Smooth muscle cell (in vitro differentiated cells): ENCODE results near the gene CCDC30. TPM values are rescaled to one million over a fixed set of nuclear protein-coding genes. Genes with fewer than 3 reads are reported as not detected.
"Not testable (repeated sequence)": the region's sequence is repeated elsewhere in the genome, so short reads cannot be mapped to it uniquely, and the experiment has no call there.

Experiments
- DNase-seq: peaks from one replicate; lab custom pipeline; 2025; ENCODE audit not compliant: unreplicated experiment; lab: John Stamatoyannopoulos, UW
- H2AFZ ChIP-seq: fragments of 200-600 bp; sonication (generic); 2 replicates; pipeline ENCODE4 v1.6.0; 2016; ENCODE audit warnings: antibody characterized with exemption, low read depth, mild to moderate bottlenecking
- H3F3A ChIP-seq: fragments of 200-600 bp; sonication (generic); 2 replicates; pipeline ENCODE4 v1.6.0; 2017; ENCODE audit warnings: antibody characterized with exemption, low read depth
- H3K27ac ChIP-seq: fragments of 200-600 bp; sonication (generic); 2 replicates; pipeline ENCODE4 v1.5.1; 2016; ENCODE audit warnings: low read depth, mild to moderate bottlenecking
- H3K27me3 ChIP-seq: fragments of 200-600 bp; sonication (generic); 2 replicates; pipeline ENCODE4 v1.6.1; 2016; ENCODE audit warnings: low read depth, mild to moderate bottlenecking
- H3K36me3 ChIP-seq: fragments of 200-600 bp; sonication (generic); 2 replicates; pipeline ENCODE4 v1.5.1; 2016; ENCODE audit warnings: low read depth
- H3K4me1 ChIP-seq: fragments of 200-600 bp; sonication (generic); 2 replicates; pipeline ENCODE4 v1.5.1; 2016; ENCODE audit warnings: low read depth
- H3K4me2 ChIP-seq: fragments of 200-600 bp; sonication (generic); 2 replicates; pipeline ENCODE4 v1.6.0; 2016; ENCODE audit warnings: mild to moderate bottlenecking
- H3K4me3 ChIP-seq: fragments of 200-600 bp; sonication (generic); 2 replicates; pipeline ENCODE4 v1.5.1; 2016; ENCODE audit warnings: mild to moderate bottlenecking
- H3K79me2 ChIP-seq: fragments of 200-600 bp; sonication (generic); 2 replicates; pipeline ENCODE4 v1.6.0; 2016; ENCODE audit warnings: low read depth, mild to moderate bottlenecking
- H3K9ac ChIP-seq: fragments of 200-600 bp; sonication (generic); 2 replicates; pipeline ENCODE4 v1.6.0; 2016; ENCODE audit warnings: low read depth
- H3K9me3 ChIP-seq: fragments of 200-600 bp; sonication (generic); replicated peaks from 2 replicates; pipeline ENCODE4 v1.5.1; 2016; ENCODE audit warnings: low read depth
- H4K20me1 ChIP-seq: fragments of 200-600 bp; sonication (generic); 2 replicates; pipeline ENCODE4 v1.6.0; 2016; ENCODE audit warnings: low read depth
- CTCF ChIP-seq: fragments of 200-600 bp; sonication (generic); IDR thresholded peaks from 2 replicates; pipeline ENCODE4 v1.5.1; 2017; ENCODE audit warnings: borderline replicate concordance, mild to moderate bottlenecking, antibody characterized with exemption; ENCODE audit not compliant: insufficient read depth, poor library complexity, severe bottlenecking
- WGBS: methylation state at CpG from one replicate; pipeline ENCODE4 v1.1.7; 2016; ENCODE audit warnings: low lambda C conversion rate; 5-methylcytosine and 5-hydroxymethylcytosine counted together
- polyA plus RNA-seq: library from polyadenylated mRNA; unstranded; fragments of >200 nt; fragmentation: Nextera tagmentation; extraction: Ambion mirVana; gene quantifications from 2 replicates; pipeline ENCODE4 v1.2.1, GENCODE V29; 2016
- total RNA-seq: library from RNA; depleted of rRNA; stranded (reverse); fragments of >200 nt; gene quantifications from 2 replicates; pipeline ENCODE4 v1.2.3, GENCODE V29; 2014

Gene CCDC30
- total and polyA plus RNA-seq, 2 experiments from 2014 or later, result 1.2 to 1.6 TPM

- Histone ChIP-seq H3K4me2 (no peak overlapping the region), H2AFZ (no peak overlapping the region)
Observed at GRCh38 chr1:42618866-42619265, 155.8 kb downstream of the CCDC30 start.

GRCh38 chr1:42620307-42620706 lies 157.2 kb downstream of the CCDC30 start:
- no peak overlapping the region for H3K9ac ChIP-seq
- WGBS, result 50% methylated on average over 2 of the region's 2 CpGs
- H3K4me2 ChIP-seq, result no peak overlapping the region
- H3K4me1 ChIP-seq, result no peaks in the 10 kb centered on the region
- H3K4me3 ChIP-seq, result no peak overlapping the region
- H3K36me3 ChIP-seq, result no peaks in the 10 kb centered on the region
- no peaks in the 10 kb centered on the region for H3K9me3 ChIP-seq
- no peaks in the 10 kb centered on the region for H3F3A ChIP-seq
- H3K27ac ChIP-seq, result no peak overlapping the region
- H3K79me2 ChIP-seq, result no peaks in the 10 kb centered on the region
- no peak for DNase-seq
- peaks cover 3% of the 10 kb centered on the region for H3K27me3 ChIP-seq
- no peak for TF ChIP-seq CTCF
- no peak overlapping the region for H2AFZ ChIP-seq
- H4K20me1 ChIP-seq, result no peaks in the 10 kb centered on the region

More at GRCh38 chr1:42618866-42619265, 155.8 kb downstream of the CCDC30 start:
- 85% methylated on average over 2 of the region's 2 CpGs for WGBS
- Histone ChIP-seq H3K27me3 (peaks cover 3% of the 10 kb centered on the region), H3K9ac (no peak overlapping the region), H3K27ac (no peak overlapping the region), H3F3A (no peaks in the 10 kb centered on the region), H4K20me1 (no peaks in the 10 kb centered on the region), H3K4me1 (no peaks in the 10 kb centered on the region), H3K9me3 (no peaks in the 10 kb centered on the region), H3K36me3 (no peaks in the 10 kb centered on the region), H3K4me3 (no peak overlapping the region), H3K79me2 (no peaks in the 10 kb centered on the region)
- TF ChIP-seq CTCF, result no peak
- DNase-seq, result no peak

GRCh38 chr1:42621180-42621579 lies 158.1 kb downstream of the CCDC30 start:
- H3K4me3 ChIP-seq, H3K9me3 ChIP-seq, H3K27ac ChIP-seq, H2AFZ ChIP-seq, H3K4me2 ChIP-seq, H3K9ac ChIP-seq, H3F3A ChIP-seq, H3K36me3 ChIP-seq, H3K4me1 ChIP-seq, H4K20me1 ChIP-seq, DNase-seq, H3K79me2 ChIP-seq, H3K27me3 ChIP-seq: not testable (repeated sequence)
- WGBS, result 93% methylated on average over 4 of the region's 4 CpGs

- not testable (repeated sequence) for H3K79me2 ChIP-seq, H3K9ac ChIP-seq, H3K27me3 ChIP-seq, H3K4me3 ChIP-seq, H3K36me3 ChIP-seq, H4K20me1 ChIP-seq, H3K27ac ChIP-seq, H2AFZ ChIP-seq, H3K9me3 ChIP-seq, H3K4me1 ChIP-seq, H3K4me2 ChIP-seq, DNase-seq, H3F3A ChIP-seq
- 94% methylated on average over 3 of the region's 3 CpGs for WGBS
Observed at GRCh38 chr1:42627205-42627604, 164.1 kb downstream of the CCDC30 start.

GRCh38 chr1:42639116-42639515 lies 176.0 kb downstream of the CCDC30 start:
- Histone ChIP-seq H3K9me3 (no peaks in the 10 kb centered on the region), H3F3A (no peaks in the 10 kb centered on the region), H2AFZ (no peak overlapping the region), H3K4me1 (no peaks in the 10 kb centered on the region), H3K36me3 (no peaks in the 10 kb centered on the region), H3K4me3 (no peak overlapping the region), H3K27ac (no peak overlapping the region), H4K20me1 (no peaks in the 10 kb centered on the region), H3K4me2 (no peak overlapping the region), H3K27me3 (no peaks in the 10 kb centered on the region), H3K79me2 (no peaks in the 10 kb centered on the region), H3K9ac (no peak overlapping the region)
- no peak for TF ChIP-seq CTCF
- no peak for DNase-seq
